HG02885 (cell line): ENCODE measurements around the gene FSHR.

Experiments used
- ATAC-seq: cut with Tn5 transposase; IDR thresholded peaks from one replicate; pipeline ENCODE4 v1.9.1; 2021; ENCODE audit warnings: mild to moderate bottlenecking; ENCODE audit not compliant: unreplicated experiment, poor library complexity

FSHR gene, protein sequence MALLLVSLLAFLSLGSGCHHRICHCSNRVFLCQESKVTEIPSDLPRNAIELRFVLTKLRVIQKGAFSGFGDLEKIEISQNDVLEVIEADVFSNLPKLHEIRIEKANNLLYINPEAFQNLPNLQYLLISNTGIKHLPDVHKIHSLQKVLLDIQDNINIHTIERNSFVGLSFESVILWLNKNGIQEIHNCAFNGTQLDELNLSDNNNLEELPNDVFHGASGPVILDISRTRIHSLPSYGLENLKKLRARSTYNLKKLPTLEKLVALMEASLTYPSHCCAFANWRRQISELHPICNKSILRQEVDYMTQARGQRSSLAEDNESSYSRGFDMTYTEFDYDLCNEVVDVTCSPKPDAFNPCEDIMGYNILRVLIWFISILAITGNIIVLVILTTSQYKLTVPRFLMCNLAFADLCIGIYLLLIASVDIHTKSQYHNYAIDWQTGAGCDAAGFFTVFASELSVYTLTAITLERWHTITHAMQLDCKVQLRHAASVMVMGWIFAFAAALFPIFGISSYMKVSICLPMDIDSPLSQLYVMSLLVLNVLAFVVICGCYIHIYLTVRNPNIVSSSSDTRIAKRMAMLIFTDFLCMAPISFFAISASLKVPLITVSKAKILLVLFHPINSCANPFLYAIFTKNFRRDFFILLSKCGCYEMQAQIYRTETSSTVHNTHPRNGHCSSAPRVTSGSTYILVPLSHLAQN

GRCh38 chr2:49154140-49154539 is at the start of gene FSHR:
FSHR (minus strand) TSS chr2:49154515; CDS start chr2:49154417, 98 bp downstream.
- ATAC-seq: no peak

DNA sequence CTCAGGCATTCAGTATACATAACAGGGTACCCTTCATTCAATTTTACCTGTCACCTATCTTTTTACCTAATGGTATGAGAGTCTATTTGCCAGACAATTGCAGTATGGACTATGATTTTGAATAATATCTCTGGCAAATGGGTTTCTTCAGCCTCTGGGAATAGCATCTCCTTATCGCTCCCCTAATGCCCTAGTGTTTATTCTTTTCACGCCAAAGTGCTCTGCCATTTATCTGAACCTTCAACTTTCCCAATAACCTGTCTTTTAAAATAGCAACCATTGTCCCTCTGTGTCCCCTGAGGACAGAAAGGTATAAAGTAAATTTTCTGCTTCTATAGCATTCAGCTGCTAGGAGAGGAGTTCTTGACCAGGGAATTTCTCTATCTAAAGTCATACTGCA is 45.0 kb upstream of the FSHR start:
- no peak for ATAC-seq

GRCh38 chr2:49194701-49195100 is 40.4 kb upstream of the FSHR start:
- ATAC-seq: no peak

DNA sequence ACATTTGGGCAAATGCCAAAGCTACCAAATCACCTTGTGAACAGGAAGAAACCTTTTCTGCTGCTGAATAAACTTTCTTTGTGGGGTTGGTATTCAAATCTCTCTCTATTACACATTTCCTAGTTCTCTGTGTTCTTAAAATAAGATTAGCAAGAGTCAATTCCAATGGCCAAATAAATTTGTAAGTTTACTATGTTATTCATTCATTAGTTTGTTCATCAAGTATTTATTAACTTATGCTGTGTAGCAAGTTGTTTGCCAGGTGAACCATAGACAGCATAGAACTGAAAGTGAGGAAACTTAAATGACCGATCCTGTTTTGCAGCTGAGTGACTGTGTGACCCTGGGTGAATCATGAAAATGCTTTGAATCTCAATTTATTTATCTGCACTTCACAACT is 37.7 kb upstream of the FSHR start:
- ATAC-seq: no peak

DNA sequence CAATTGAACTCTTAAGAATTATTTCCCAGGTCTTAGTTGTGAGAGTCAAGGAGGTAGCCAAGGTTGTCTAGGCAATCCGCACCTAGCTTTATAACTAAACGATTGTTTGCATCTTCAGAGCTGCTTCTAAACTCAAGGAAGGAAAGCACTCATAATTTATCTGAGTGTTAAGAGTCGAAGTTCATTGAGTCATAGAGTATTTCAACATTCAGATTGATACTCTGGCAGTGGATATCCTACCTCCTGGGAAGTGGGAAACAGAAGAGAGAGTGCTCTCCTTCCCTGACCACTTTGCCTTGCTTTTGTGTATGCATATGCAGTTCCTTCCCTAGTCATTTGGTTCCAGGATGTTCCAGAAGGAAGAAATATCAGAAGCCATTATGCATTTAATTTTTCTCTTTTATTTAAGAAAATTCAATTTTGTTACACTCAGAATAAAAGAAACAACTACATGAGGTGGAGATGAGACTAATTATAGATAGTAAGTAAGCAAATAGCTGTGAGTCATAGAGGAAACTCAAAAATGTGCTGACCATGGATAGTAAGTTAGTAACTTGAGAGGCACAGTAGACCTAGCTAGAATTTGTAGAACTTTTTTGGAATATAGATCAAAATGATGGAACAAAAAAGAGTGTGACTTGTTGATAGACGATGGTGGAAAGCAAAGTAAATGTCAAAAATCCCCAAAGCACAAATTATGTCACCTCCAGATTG is 35.4 kb upstream of the FSHR start:
- no peak for ATAC-seq

DNA sequence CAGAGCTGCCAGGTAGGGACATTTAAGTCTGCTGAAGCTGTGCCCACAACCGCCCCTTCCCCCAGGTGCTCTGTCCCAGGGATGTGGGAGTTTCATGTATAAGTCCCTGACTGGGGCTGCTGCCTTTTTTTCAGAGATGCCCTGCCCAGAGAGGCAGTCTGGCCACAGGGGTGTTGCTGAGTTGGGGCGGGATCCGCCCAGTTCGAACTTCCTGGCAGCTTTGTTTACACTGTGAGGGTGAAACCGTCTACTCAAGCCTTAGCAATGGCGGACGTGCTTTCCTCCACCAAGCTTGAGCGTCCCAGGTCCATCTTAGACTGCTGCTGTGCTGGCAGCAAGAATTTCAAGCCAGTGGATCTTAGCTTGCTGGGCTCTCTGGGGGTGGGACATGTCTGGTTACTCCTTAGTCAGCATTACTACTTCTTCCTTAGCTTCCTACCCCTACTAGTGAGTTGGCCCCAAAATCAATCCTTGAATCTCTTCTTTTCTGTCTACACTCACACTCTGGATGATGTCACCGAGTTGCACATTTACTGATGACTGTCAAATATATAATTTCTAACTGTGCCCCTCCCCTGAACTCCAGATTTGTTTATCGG is 31.8 kb upstream of the FSHR start:
- no peak for ATAC-seq

DNA sequence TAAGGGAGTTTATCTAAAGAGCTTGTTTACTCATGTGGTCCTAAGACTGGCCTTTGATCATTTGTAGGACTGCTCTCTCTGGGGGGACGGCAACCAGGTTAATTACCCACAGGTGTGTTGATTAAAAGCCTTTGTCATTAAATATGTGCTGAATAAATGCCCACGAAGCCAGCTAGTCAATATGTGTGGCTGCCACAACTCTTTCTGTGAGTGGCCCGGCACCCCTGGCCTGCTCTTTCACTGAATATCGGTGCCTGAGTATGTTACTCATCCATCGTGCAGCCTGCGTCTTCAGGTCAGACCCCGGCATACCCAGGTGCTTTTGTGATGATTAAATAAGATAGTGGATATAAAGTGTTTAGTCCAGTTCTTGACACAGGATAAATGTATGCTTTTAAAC is 24.3 kb upstream of the FSHR start:
- ATAC-seq: no peak

- ATAC-seq: no peak
These were observed 22.9 kb upstream of the FSHR start for GRCh38 chr2:49177194-49177593.

DNA sequence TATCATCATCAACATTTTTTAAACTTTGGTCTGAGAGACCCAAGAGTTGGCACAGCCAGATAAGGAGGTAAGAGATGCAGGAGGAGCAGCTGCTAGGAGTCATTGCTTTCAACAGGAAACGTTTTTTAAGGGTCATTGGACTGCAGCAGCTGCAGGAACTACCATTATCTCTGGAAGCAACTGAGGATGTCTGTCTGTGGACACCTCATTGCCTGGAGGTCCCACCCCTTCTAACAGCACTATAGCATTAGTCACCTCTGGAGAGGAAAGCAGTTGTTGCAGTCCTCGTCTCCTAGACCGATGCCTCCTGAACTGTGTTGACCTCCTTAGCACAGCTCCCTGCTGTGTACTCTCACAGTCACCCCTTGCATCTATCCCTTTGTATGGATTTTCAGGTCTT is 21.5 kb upstream of the FSHR start:
- ATAC-seq: no peak

GRCh38 chr2:49174750-49175149 is 20.4 kb upstream of the FSHR start:
- ATAC-seq: no peak

- ATAC-seq: no peak
These were observed 12.8 kb upstream of the FSHR start for GRCh38 chr2:49167131-49167530.

- ATAC-seq: no peak
These were observed 11.3 kb upstream of the FSHR start for GRCh38 chr2:49165662-49166061.

GRCh38 chr2:49164729-49165128 is 10.4 kb upstream of the FSHR start:
- no peak for ATAC-seq

- ATAC-seq: no peak
These were observed 7.8 kb upstream of the FSHR start for GRCh38 chr2:49162151-49162550.

DNA sequence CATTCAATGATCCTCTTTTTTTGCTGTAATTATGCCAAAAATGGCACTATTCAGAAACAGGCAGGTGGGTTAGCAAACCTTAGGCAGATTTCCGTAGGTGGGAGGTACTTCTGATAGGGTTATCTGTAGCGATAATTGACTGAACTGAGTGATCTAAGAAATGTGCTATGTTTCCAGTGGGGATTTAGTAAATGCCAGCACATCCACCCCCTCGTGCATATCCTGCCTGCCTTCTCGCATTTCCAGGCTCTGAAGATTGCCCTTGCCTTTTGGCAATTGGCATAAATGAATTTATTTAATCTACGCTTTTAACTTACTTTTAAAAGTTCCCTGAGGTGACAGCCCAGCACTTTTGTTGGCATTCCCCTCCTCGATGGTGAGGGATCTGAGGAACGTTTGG is 576 bp upstream of the FSHR start:
- ATAC-seq: no peak

DNA sequence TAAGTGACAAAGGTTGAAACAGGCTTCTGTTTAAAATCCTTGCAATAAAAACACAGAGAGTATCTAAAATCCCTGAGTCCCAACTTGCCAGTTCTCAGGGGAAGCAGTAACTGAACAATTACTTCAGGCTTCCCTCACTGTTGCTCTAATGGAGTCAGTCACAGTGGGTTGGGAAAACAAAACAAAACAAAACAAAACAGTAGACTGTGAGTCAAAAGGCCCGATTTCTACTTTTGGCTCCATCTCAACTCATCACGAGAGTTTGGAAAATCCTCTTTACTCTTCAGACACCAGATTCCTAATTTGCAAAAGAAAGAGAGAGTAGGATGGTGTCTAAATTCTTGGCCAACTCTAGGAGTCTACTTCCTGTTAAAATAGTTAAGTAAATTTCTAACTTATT is 1.1 kb downstream of the FSHR start:
- ATAC-seq: no peak

- ATAC-seq: no peak
These were observed 1.5 kb downstream of the FSHR start for GRCh38 chr2:49152824-49153223.

DNA sequence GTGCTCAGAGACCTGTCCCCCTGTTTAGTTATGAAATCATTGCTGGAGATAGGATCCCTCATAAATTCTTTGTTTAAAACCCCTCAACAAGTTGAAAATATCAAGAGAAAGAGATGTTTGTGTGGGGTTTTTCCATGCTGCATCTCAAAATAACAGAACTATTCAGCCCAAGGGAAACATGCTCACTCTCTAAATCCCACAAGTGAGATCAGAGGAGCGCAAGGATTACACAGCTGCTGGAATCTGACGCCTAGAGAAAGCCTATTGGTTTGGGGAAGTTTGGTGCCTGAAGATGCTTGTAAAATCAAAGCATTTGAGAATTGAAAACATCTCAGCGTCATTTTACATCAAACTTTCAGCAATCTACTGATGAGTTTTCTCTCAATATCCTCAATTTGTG is 7.9 kb downstream of the FSHR start:
- ATAC-seq: no peak

DNA sequence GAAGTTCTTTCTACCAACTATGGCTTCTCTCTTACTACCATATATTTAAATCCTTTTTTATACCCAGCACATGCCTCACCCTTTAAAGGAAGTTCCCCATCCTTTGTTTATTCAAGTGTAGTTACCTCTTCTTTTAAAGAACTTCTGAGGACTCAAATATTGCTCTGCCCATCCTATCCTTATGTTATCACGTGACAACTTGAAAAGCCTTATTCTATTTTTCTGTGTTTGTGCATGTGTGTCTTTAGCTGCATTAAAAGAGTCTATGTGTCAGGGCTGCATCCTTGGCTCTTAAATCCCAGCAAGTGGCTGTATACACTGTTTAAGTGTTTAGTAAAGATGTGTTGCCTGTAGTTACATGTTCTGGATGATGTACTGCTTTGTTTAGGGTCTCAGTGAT is 22.5 kb downstream of the FSHR start:
- no peak for ATAC-seq

- peak; percentile 96 for ATAC-seq
These were observed 25.3 kb downstream of the FSHR start for GRCh38 chr2:49129034-49129433.

DNA sequence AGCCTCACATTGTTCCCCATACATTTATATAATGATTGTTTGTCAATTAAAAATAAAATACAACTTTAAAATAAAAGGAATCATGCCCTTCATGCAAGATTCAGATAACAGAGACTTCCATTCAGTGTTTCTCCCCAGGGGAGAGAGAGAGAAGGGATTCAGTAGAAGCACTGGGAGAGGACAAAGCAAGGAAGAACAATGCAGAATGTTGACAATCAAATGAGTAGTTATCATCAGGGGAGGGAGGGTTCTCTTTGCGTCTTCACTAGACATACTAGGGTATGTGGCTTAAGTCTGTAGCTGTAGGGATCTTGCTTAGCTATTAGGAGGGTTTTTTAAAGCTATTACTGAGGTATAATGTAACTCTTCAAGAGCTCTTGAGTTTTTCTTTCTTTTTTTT is 30.7 kb downstream of the FSHR start:
- no peak for ATAC-seq
